ENCODE data around the gene SPATS2L. TPM values are rescaled to one million over a fixed set of nuclear protein-coding genes. Genes with fewer than 3 reads are reported as not detected.

Gene SPATS2L
- total and polyA plus RNA-seq, 2 donors (not counting 1 experiment from before 2014, with no cell fraction given): 0.27 to 0.44 TPM

- H3K9ac ChIP-seq (ENCODE audit: low read length): no peak overlapping the region
- H3K9me3 ChIP-seq (ENCODE audit: control extremely low read depth in 1 of 3, control insufficient read depth in 2 of 3, insufficient read depth in 1 of 3, low read length in 2 of 3): no peaks in the 10 kb centered on the region
- no peak overlapping the region for H3K27ac ChIP-seq (ENCODE audit: low read length in 2 of 2)
- Mint-ChIP-seq H3K4me1 (no peaks in the 10 kb centered on the region), H3K4me3 (no peak overlapping the region), H3K27ac (no peak overlapping the region), H3K27me3 (peaks cover 10% of the 10 kb centered on the region), H3K9me3 (ENCODE audit: insufficient read depth) (no peaks in the 10 kb centered on the region)
- no peaks in the 10 kb centered on the region for H3K27me3 ChIP-seq (replicated peaks in 1 of 4; ENCODE audit: control extremely low read depth in 1 of 4, control insufficient read depth in 3 of 4, insufficient read depth in 4 of 4, low read length in 3 of 4)
- no peaks in the 10 kb centered on the region for H3K79me2 ChIP-seq (ENCODE audit: control insufficient read depth, insufficient read depth, low read length)
- DNase-seq: no peak
- H4K20me1 ChIP-seq (ENCODE audit: control insufficient read depth, insufficient read depth, low read length, poor library complexity, severe bottlenecking): no peaks in the 10 kb centered on the region
- TF ChIP-seq EZH2 (IDR thresholded peaks at IDR 0.05; ENCODE audit: borderline replicate concordance, insufficient read depth, low read depth, low read length, poor library complexity, severe bottlenecking): no peak
- TF ChIP-seq, protein P1, sequence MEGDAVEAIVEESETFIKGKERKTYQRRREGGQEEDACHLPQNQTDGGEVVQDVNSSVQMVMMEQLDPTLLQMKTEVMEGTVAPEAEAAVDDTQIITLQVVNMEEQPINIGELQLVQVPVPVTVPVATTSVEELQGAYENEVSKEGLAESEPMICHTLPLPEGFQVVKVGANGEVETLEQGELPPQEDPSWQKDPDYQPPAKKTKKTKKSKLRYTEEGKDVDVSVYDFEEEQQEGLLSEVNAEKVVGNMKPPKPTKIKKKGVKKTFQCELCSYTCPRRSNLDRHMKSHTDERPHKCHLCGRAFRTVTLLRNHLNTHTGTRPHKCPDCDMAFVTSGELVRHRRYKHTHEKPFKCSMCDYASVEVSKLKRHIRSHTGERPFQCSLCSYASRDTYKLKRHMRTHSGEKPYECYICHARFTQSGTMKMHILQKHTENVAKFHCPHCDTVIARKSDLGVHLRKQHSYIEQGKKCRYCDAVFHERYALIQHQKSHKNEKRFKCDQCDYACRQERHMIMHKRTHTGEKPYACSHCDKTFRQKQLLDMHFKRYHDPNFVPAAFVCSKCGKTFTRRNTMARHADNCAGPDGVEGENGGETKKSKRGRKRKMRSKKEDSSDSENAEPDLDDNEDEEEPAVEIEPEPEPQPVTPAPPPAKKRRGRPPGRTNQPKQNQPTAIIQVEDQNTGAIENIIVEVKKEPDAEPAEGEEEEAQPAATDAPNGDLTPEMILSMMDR (IDR thresholded peaks at IDR 0.05): no peak
- no peak overlapping the region for H2AFZ ChIP-seq (ENCODE audit: insufficient read depth, low read depth, low read length, poor library complexity, severe bottlenecking)
- POLR2A ChIA-PET: no interaction called here
- 100% methylated on average over 1 of the region's 7 CpGs for WGBS (ENCODE audit: insufficient coverage)
- no peak overlapping the region for H3K4me3 ChIP-seq (ENCODE audit: control extremely low read depth in 1 of 5, extremely low read depth in 1 of 5, insufficient read depth in 1 of 5, low read depth in 2 of 5, low read length in 4 of 5)
- no peaks in the 10 kb centered on the region for H3K36me3 ChIP-seq (replicated peaks in 1 of 2; ENCODE audit: control extremely low read depth in 1 of 2, control insufficient read depth in 1 of 2, extremely low read depth in 1 of 2, insufficient read depth in 2 of 2, low read length in 1 of 2)
- ATAC-seq (ENCODE audit: low read depth): no peak
- intact Hi-C loops (cut with micrococcal nuclease): no loop called here
- no peak overlapping the region for H3K4me2 ChIP-seq (replicated peaks; ENCODE audit: low read depth, low read length, poor library complexity, severe bottlenecking)
- CTCF ChIA-PET: no interaction called here
- H3K4me1 ChIP-seq (ENCODE audit: control insufficient read depth in 2 of 2, insufficient read depth in 2 of 2, low read length in 2 of 2): no peaks in the 10 kb centered on the region
Observed at GRCh38 chr2:200258881-200259576, 47.5 kb upstream of the SPATS2L start.

DNA sequence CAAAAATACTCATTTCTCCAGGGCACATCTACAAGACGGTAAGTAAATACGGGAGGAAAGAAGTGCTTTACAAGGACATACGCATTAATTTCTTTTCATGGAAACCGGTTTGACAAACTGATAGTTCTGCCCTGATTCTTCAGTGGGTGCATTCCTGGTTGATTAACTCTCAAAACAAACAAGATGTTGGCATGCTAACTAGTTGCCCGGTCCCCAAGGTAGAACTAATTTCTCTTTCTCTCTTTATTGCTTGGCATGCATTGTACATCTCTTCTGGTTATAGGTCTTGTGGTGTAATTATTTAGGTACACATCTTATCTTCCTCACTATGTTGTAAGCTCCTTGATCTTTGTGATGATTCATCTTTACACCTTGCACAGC, 46.9 kb upstream of the SPATS2L start:
- Mint-ChIP-seq H3K4me3 (no peak overlapping the region), H3K4me1 (no peaks in the 10 kb centered on the region), H3K9me3 (ENCODE audit: insufficient read depth) (no peaks in the 10 kb centered on the region), H3K27me3 (peaks cover 10% of the 10 kb centered on the region), H3K27ac (no peak overlapping the region)
- intact Hi-C loops (cut with micrococcal nuclease): no loop called here
- ATAC-seq (ENCODE audit: low read depth) (no peak), DNase-seq (no peak)
- H3K4me2 ChIP-seq (replicated peaks; ENCODE audit: low read depth, low read length, poor library complexity, severe bottlenecking): no peak overlapping the region
- no peaks in the 10 kb centered on the region for H3K27me3 ChIP-seq (replicated peaks in 1 of 4; ENCODE audit: control extremely low read depth in 1 of 4, control insufficient read depth in 3 of 4, insufficient read depth in 4 of 4, low read length in 3 of 4)
- CTCF ChIA-PET: no interaction called here
- H3K9ac ChIP-seq (ENCODE audit: low read length): no peak overlapping the region
- POLR2A ChIA-PET: no interaction called here
- 89% methylated on average over 2 of the region's 5 CpGs for WGBS (ENCODE audit: insufficient coverage)
- no peaks in the 10 kb centered on the region for H3K79me2 ChIP-seq (ENCODE audit: control insufficient read depth, insufficient read depth, low read length)
- TF ChIP-seq EZH2 (IDR thresholded peaks at IDR 0.05; ENCODE audit: borderline replicate concordance, insufficient read depth, low read depth, low read length, poor library complexity, severe bottlenecking): no peak
- TF ChIP-seq, protein P1 (IDR thresholded peaks at IDR 0.05): no peak
- H2AFZ ChIP-seq (ENCODE audit: insufficient read depth, low read depth, low read length, poor library complexity, severe bottlenecking): no peak overlapping the region
- H3K9me3 ChIP-seq (ENCODE audit: control extremely low read depth in 1 of 3, control insufficient read depth in 2 of 3, insufficient read depth in 1 of 3, low read length in 2 of 3): no peaks in the 10 kb centered on the region
- H4K20me1 ChIP-seq (ENCODE audit: control insufficient read depth, insufficient read depth, low read length, poor library complexity, severe bottlenecking): no peaks in the 10 kb centered on the region
- H3K36me3 ChIP-seq (replicated peaks in 1 of 2; ENCODE audit: control extremely low read depth in 1 of 2, control insufficient read depth in 1 of 2, extremely low read depth in 1 of 2, insufficient read depth in 2 of 2, low read length in 1 of 2): no peaks in the 10 kb centered on the region
- no peak overlapping the region for H3K4me3 ChIP-seq (ENCODE audit: control extremely low read depth in 1 of 5, extremely low read depth in 1 of 5, insufficient read depth in 1 of 5, low read depth in 2 of 5, low read length in 4 of 5)
- no peak overlapping the region for H3K27ac ChIP-seq (ENCODE audit: low read length in 2 of 2)
- no peaks in the 10 kb centered on the region for H3K4me1 ChIP-seq (ENCODE audit: control insufficient read depth in 2 of 2, insufficient read depth in 2 of 2, low read length in 2 of 2)
